Measurements from ENCODE around the gene MRPS30. TPM values are rescaled to one million over a fixed set of nuclear protein-coding genes. Genes with fewer than 3 reads are reported as not detected.
A peak's percentile ranks its signal among the peaks of the same experiment; 100 is the strongest.

The MRPS30 gene
- total and polyA plus RNA-seq, 2 of the 13 experiments (the other 11 are each of a cell fraction or from before 2014, with no cell fraction given), result 36.4 to 67.6 TPM

DNA sequence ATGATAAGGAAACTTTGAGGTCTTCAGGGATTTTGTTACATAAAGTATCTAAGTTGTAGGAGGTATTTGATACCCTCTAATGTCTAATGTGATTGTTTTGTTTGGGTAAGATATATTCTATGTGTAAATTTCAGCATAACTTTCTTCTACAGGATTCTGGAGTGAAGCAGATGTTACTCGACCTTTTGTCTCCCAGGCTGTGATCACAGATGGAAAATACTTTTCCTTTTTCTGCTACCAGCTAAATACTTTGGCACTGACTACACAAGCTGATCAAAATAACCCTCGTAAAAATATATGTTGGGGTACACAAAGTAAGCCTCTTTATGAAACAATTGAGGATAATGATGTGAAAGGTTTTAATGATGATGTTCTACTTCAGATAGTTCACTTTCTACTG is 6.0 kb downstream of the MRPS30 start:
- POLR2A ChIA-PET, result no interaction called here
- no peaks in the 10 kb centered on the region; a peak in 1 of 5 replicates for H3K27me3 ChIP-seq (ENCODE audit: control insufficient read depth in 1 of 2, insufficient read depth in 2 of 2, low read length in 2 of 2)
- peaks cover 28% of the 10 kb centered on the region for H3K79me2 ChIP-seq (ENCODE audit: insufficient read depth, low read length)
- peaks cover 8 to 47% of the 10 kb centered on the region in 2 experiments for H3K36me3 ChIP-seq (replicated peaks in 1 of 2; ENCODE audit: control insufficient read depth in 1 of 2, insufficient read depth in 2 of 2, low read length in 2 of 2)
- no TSS peak for BruUV-seq (replicated peaks)
- no peak overlapping the region for H2AFZ ChIP-seq (ENCODE audit: low read length)
- no peak overlapping the region for H3K4me3 ChIP-seq (replicated peaks in 1 of 3; ENCODE audit: insufficient read depth in 1 of 3, low read depth in 2 of 3, low read length in 3 of 3)
- WGBS (ENCODE audit: low lambda C conversion rate), result 94% methylated on average over 2 of the region's 2 CpGs
- DNase-seq (ENCODE audit: low spot score) (no peak), ATAC-seq (no peak), FAIRE-seq (no peak)
- in situ Hi-C loops (cut with HindIII; ENCODE audit: extremely low pct_ligation_motif_present, low pct_unique_long_range_greater_than_20kb) (no loop called here), intact Hi-C loops (cut with micrococcal nuclease; ENCODE audit: unreplicated experiment) (no loop called here)
- H4K20me1 ChIP-seq (ENCODE audit: insufficient read depth, low read length), result no peaks in the 10 kb centered on the region; the same call in 1 of the 2 replicates
- no peak overlapping the region for H3K27ac ChIP-seq (ENCODE audit: extremely low read length, insufficient read depth, low read length)
- H3K9me3 ChIP-seq (ENCODE audit: low read length), result no peaks in the 10 kb centered on the region
- H3K4me2 ChIP-seq (ENCODE audit: low read depth, low read length), result no peak overlapping the region
- TF ChIP-seq RBFOX2 (IDR thresholded peaks at IDR 0.05; ENCODE audit: low read depth, low read length) (peak; percentile 34; the same call in 1 of the 2 replicates), ZNF713 (CRISPR knock-in tag; IDR thresholded peaks at IDR 0.05) (no peak)
- H3K4me1 ChIP-seq (ENCODE audit: insufficient read depth, low read length), result peaks cover 26% of the 10 kb centered on the region
- no peak overlapping the region for H3K9ac ChIP-seq (ENCODE audit: insufficient read depth, low read depth, low read length)
- CTCF ChIA-PET (ENCODE audit: low intra/inter-chr PET ratio, low total read pairs), result no interaction called here

DNA sequence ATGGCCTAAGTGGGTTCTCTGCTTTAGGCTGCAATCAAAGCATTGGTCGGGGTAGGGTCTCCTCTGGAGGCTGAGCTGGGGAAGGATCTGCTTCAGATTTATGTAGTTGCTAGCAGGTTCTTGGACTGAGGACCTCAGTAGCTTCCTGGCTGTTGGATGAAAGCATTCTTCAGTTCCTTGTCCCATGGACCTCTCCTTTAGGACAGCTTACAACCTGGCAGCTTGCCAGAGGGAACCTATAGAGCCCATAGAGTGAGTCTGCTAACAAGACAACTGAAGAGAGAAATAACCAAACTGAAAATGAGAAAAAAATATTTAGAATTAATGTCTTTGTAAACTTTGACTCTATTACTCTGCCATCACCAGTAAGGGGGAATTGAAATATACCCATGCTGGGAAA is 12.4 kb downstream of the MRPS30 start:
- no peak overlapping the region for H2AFZ ChIP-seq (ENCODE audit: low read length)
- no peaks in the 10 kb centered on the region for H3K4me1 ChIP-seq (ENCODE audit: insufficient read depth, low read length)
- H3K79me2 ChIP-seq (ENCODE audit: insufficient read depth, low read length), result no peaks in the 10 kb centered on the region
- BruUV-seq (replicated peaks), result no TSS peak
- no peak overlapping the region for H3K4me2 ChIP-seq (ENCODE audit: low read depth, low read length)
- no peak overlapping the region for H3K27ac ChIP-seq (ENCODE audit: extremely low read length, insufficient read depth, low read length)
- no peak overlapping the region for H3K9ac ChIP-seq (ENCODE audit: insufficient read depth, low read depth, low read length)
- 100% methylated on average over 1 of the region's 1 CpG for WGBS (ENCODE audit: low lambda C conversion rate)
- in situ Hi-C loops (cut with HindIII; ENCODE audit: extremely low pct_ligation_motif_present, low pct_unique_long_range_greater_than_20kb), result no loop called here
- ATAC-seq, result peak; percentile 33; the same call in 2 of the 3 replicates
- no peaks in the 10 kb centered on the region for H3K27me3 ChIP-seq (ENCODE audit: control insufficient read depth in 1 of 2, insufficient read depth in 2 of 2, low read length in 2 of 2)
- no peaks in the 10 kb centered on the region for H3K9me3 ChIP-seq (ENCODE audit: low read length)
- FAIRE-seq, result no peak
- intact Hi-C loops (cut with micrococcal nuclease; ENCODE audit: unreplicated experiment), result no loop called here
- H4K20me1 ChIP-seq (ENCODE audit: insufficient read depth, low read length), result no peaks in the 10 kb centered on the region
- peaks cover 1 to 17% of the 10 kb centered on the region in 2 experiments; a peak in 3 of 5 replicates for H3K36me3 ChIP-seq (replicated peaks in 1 of 2; ENCODE audit: control insufficient read depth in 1 of 2, insufficient read depth in 2 of 2, low read length in 2 of 2)
- no peak for DNase-seq (ENCODE audit: low spot score)
- ChIA-PET CTCF (ENCODE audit: low intra/inter-chr PET ratio, low total read pairs) (no interaction called here), POLR2A (no interaction called here)
- no peak overlapping the region for H3K4me3 ChIP-seq (replicated peaks in 1 of 3; ENCODE audit: insufficient read depth in 1 of 3, low read depth in 2 of 3, low read length in 3 of 3)
- TF ChIP-seq FOXC1 (CRISPR knock-in tag; IDR thresholded peaks at IDR 0.05; ENCODE audit: borderline replicate concordance), result no peak
- TF ChIP-seq, protein P1, sequence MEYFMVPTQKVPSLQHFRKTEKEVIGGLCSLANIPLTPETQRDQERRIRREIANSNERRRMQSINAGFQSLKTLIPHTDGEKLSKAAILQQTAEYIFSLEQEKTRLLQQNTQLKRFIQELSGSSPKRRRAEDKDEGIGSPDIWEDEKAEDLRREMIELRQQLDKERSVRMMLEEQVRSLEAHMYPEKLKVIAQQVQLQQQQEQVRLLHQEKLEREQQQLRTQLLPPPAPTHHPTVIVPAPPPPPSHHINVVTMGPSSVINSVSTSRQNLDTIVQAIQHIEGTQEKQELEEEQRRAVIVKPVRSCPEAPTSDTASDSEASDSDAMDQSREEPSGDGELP (IDR thresholded peaks at IDR 0.05; ENCODE audit: borderline replicate concordance, low read depth), result no peak
- TF ChIP-seq KDM6A (CRISPR knock-in tag; IDR thresholded peaks at IDR 0.05; ENCODE audit: low read depth), result no peak
- TF ChIP-seq POLR2G (IDR thresholded peaks at IDR 0.05; ENCODE audit: low read depth, low read length), result no peak
- TF ChIP-seq SUZ12 (IDR thresholded peaks at IDR 0.05; ENCODE audit: low read depth, low read length), result no peak
- TF ChIP-seq, protein P2, sequence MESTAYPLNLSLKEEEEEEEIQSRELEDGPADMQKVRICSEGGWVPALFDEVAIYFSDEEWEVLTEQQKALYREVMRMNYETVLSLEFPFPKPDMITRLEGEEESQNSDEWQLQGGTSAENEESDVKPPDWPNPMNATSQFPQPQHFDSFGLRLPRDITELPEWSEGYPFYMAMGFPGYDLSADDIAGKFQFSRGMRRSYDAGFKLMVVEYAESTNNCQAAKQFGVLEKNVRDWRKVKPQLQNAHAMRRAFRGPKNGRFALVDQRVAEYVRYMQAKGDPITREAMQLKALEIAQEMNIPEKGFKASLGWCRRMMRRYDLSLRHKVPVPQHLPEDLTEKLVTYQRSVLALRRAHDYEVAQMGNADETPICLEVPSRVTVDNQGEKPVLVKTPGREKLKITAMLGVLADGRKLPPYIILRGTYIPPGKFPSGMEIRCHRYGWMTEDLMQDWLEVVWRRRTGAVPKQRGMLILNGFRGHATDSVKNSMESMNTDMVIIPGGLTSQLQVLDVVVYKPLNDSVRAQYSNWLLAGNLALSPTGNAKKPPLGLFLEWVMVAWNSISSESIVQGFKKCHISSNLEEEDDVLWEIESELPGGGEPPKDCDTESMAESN (CRISPR knock-in tag; conservative IDR thresholded peaks at IDR 0.05), result no peak
- TF ChIP-seq, protein P3, sequence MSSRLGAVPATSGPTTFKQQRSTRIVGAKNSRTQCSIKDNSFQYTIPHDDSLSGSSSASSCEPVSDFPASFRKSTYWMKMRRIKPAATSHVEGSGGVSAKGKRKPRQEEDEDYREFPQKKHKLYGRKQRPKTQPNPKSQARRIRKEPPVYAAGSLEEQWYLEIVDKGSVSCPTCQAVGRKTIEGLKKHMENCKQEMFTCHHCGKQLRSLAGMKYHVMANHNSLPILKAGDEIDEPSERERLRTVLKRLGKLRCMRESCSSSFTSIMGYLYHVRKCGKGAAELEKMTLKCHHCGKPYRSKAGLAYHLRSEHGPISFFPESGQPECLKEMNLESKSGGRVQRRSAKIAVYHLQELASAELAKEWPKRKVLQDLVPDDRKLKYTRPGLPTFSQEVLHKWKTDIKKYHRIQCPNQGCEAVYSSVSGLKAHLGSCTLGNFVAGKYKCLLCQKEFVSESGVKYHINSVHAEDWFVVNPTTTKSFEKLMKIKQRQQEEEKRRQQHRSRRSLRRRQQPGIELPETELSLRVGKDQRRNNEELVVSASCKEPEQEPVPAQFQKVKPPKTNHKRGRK (CRISPR knock-in tag; IDR thresholded peaks at IDR 0.05), result no peak
- TF ChIP-seq, protein P4, sequence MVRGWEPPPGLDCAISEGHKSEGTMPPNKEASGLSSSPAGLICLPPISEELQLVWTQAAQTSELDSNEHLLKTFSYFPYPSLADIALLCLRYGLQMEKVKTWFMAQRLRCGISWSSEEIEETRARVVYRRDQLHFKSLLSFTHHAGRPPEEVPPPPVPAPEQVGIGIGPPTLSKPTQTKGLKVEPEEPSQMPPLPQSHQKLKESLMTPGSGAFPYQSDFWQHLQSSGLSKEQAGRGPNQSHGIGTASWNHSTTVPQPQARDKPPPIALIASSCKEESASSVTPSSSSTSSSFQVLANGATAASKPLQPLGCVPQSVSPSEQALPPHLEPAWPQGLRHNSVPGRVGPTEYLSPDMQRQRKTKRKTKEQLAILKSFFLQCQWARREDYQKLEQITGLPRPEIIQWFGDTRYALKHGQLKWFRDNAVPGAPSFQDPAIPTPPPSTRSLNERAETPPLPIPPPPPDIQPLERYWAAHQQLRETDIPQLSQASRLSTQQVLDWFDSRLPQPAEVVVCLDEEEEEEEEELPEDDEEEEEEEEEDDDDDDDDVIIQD (CRISPR knock-in tag; IDR thresholded peaks at IDR 0.05; ENCODE audit: low read depth), result no peak
- TF ChIP-seq HNF4G (IDR thresholded peaks at IDR 0.05; ENCODE audit: borderline replicate concordance, low read depth, low read length), result no peak
- no peak for TF ChIP-seq HNF4G (CRISPR knock-in tag; IDR thresholded peaks at IDR 0.05; ENCODE audit: borderline replicate concordance, low read depth)
- TF ChIP-seq BORCS8-MEF2B (CRISPR knock-in tag; IDR thresholded peaks at IDR 0.05), result no peak
- TF ChIP-seq ZFY (CRISPR knock-in tag; IDR thresholded peaks at IDR 0.05), result no peak

All from HepG2 (cell line).